ENCODE measurements around the gene CNIH1.

CNIH1 gene
- total RNA-seq = 19.4 to 55.5 (median 33.8) reads per million in 4 experiments

- DNase-seq = peak; percentile 85
Observed at GRCh38 chr14:54440873-54441868, at the start of gene CNIH1. CNIH1 (minus strand) TSS chr14:54441374; CDS start chr14:54441327, 47 bp downstream.

- DNase-seq = no peak
Observed at GRCh38 chr14:54490445-54491175, 49.4 kb upstream of the CNIH1 start.

- no peak for DNase-seq
Observed at GRCh38 chr14:54489731-54490444, 48.7 kb upstream of the CNIH1 start.

GRCh38 chr14:54489318-54489683 lies 48.1 kb upstream of the CNIH1 start:
- no peak for DNase-seq

GRCh38 chr14:54488646-54489317 lies 47.6 kb upstream of the CNIH1 start, which contains the start of gene GMFB:
GMFB (minus strand) TSS chr14:54488980; CDS start chr14:54488927, 53 bp downstream.
- peak; percentile 82 for DNase-seq

- DNase-seq = peak; percentile 28
Observed at GRCh38 chr14:54488318-54488645, 47.1 kb upstream of the CNIH1 start.

GRCh38 chr14:54487771-54488170 lies 46.6 kb upstream of the CNIH1 start:
- no peak for DNase-seq

GRCh38 chr14:54486685-54487084 lies 45.5 kb upstream of the CNIH1 start:
- DNase-seq = no peak

GRCh38 chr14:54483846-54484245 lies 42.7 kb upstream of the CNIH1 start:
- DNase-seq = no peak

- no peak for DNase-seq
Observed at GRCh38 chr14:54483073-54483745, 42.0 kb upstream of the CNIH1 start.

- DNase-seq = no peak
Observed at GRCh38 chr14:54481695-54482094, 40.5 kb upstream of the CNIH1 start.

GRCh38 chr14:54480830-54481562 lies 39.8 kb upstream of the CNIH1 start:
- DNase-seq = no peak

- no peak for DNase-seq
Observed at GRCh38 chr14:54478636-54479215, 37.6 kb upstream of the CNIH1 start.

- no peak for DNase-seq
Observed at GRCh38 chr14:54475911-54476310, 34.7 kb upstream of the CNIH1 start.

- no peak for DNase-seq
Observed at GRCh38 chr14:54475187-54475899, 34.2 kb upstream of the CNIH1 start.

- DNase-seq = no peak
Observed at GRCh38 chr14:54474232-54474793, 33.1 kb upstream of the CNIH1 start.

GRCh38 chr14:54472315-54472714 lies 31.1 kb upstream of the CNIH1 start:
- no peak for DNase-seq

GRCh38 chr14:54471641-54472040 lies 30.5 kb upstream of the CNIH1 start:
- no peak for DNase-seq

- DNase-seq = no peak
Observed at GRCh38 chr14:54470701-54471100, 29.5 kb upstream of the CNIH1 start.

GRCh38 chr14:54467280-54467679 lies 26.1 kb upstream of the CNIH1 start:
- no peak for DNase-seq

All from effector CD8-positive, alpha-beta T cell (primary cell).